HTR-8/SVneo (cell line): ENCODE results near the gene ACTL6B.

ENCODE experiments used
- DNase-seq: peaks from one replicate; pipeline ENCODE4 v3.0.0; 2011; ENCODE audit warnings: low spot score, mixed read lengths; ENCODE audit not compliant: insufficient read length
- FAIRE-seq: peaks from 2 replicates; lab custom pipeline; 2011; peaks lifted over from hg19 to GRCh38; lab: Jason Lieb, UNC

Gene ACTL6B

DNA sequence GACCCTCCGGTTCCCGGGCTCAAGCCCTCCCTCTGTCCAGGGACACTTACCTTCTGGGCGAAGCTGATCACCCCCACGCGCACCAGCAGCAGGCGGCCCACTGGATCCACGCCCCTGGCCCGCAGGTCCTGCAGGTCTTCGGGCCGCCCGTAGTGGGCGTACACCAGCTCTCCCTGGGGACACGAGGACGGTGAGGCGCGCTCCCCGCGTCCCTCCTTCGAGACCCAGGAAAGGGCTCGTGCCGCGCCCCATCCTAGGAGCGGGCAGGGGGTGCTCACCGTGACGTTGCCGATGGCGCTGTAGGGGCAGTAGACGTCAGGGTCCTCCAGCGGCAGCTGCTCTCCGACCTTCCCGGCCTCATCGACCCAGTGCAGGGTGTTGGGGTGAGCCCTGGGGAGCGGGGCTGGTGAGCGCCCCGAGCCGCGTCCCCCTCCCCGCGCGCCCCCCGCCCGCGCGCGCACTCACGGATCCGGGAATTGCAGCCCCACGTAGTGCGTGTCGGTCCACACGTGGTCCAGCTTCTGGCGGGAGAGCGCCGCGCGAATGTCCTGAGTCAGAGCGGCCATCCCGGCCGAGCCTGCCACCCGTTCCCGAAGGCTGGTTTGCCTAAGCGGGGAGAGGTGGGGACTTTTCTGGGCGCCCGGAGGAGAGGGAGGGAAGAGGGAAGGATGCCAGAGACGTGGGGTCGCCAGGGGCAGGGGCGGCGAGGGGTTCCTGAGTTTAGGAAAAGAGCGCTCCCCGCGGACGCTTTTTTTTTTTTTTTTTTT, 23.1 kb downstream of the ACTL6B start:
- DNase-seq = no peak
- FAIRE-seq = no peak

DNA sequence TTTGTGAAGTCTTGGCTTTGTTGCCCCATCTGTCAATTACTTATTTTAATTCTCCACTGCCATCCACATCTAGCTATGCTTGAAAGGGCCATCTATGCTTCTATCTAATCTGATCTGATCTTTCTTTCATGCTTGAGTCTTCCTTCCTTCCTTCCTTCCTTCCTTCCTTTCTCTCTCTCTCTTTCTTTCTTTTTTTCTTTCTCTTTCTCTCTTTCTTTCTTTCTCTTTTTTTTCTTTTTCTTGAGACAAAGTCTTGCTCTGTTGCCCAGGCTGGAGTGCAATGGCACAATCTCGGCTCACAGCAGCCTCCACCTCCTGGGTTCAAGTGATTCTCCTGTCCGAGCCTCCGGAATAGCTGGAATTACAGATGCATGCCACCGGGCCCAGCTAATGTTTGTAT, 26.2 kb downstream of the ACTL6B start:
- FAIRE-seq (no peak), DNase-seq (no peak)

DNA sequence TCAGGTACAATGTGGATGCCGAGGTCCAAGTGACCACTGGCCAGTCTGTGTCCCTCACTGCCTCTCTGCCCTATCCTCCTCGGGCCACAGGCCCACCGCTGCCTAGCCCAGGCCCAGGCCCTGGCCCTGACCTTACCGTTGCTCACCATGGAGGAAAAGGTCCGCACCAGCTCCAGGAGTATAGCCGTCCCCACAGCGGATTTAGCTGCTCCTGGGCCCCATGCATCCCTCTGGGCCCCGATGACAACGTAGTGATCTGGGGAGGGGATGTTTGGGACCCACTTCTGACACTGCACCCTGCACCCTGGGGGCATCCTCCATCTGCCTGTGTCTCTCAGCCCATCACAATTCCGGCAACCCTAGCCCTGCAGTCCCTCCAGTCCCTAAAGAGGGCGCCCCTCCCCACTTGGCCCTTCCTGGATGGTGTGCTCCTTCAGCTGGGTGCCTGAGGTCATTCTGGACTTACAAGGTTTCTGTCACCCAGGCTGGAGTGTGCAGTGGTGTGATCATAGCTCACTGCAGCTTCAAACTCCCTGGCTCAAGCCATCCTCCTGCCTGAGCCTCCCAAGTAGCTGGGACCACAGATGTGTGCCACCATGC, 27.0 kb downstream of the ACTL6B start:
- DNase-seq (no peak), FAIRE-seq (no peak)

DNA sequence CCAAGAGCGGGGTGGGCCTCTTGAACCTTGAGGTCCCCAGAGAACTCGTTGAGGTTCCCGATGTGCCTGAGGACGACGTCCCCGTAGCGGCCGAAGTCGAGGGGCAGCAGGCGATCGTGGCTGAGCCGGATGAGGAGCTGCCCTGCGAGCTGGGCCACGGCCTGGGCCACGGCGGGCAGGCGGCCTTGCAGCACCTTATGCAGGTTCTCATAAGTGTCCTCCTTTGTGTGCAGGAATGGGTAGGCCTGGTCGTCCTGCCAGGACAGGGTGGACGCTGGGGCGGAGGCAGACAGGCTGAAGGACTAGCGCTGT, 29.1 kb downstream of the ACTL6B start:
- no peak for FAIRE-seq
- DNase-seq = no peak

DNA sequence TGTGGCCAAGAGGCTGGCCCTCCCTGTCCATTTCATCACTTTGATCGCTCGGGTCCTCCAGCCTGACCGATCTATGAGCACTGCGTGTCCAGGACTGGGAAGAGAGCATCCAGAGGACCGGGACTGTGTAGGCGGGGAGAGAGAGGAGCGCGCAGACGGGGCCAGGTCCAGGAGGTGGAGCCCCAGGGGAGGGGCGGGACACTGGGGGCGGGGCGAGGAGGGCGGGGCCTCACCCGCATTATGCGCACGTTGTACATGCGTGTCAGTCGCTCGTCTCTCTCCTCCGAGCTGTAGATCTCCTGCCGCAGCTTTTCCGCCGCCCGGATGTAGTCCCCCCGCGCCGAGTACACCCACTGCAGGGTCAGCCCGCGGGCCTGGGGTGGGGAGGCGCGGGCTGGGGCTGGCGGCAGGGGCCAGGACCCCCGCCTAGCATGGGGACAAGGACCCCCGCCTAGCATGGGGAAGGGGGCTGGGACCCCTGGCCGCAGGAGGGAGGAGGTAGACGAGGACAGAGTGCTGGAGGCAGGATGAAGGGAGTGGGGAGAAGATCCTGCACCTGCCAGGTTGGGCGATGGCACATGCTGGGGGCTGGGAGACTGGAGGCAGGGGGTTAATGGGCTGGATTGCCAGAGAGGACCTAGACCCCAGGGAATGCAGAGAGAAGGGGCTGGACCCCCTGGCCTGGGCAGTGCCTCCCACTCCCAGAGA, 29.6 kb downstream of the ACTL6B start:
- no peak for FAIRE-seq
- peak; percentile 72 for DNase-seq

DNA sequence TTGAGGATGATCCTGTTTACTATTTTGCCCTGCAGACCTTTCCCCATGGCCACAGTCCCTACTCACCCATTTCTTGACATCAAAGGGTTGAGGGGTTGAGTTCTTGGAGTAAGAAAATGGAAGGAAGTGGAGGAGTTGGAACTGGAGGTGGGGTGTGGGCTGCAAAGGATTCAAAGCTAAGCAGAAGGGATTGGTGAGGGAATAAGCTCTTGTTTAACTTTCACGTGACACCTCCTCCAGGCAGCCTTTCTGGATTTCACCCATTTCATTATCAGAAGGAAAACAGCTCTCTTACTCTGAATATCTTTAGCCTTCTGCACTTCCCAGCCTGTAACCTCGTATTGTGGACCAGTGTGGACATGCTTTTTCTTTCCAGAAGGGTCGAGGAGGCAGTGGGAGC, 30.2 kb downstream of the ACTL6B start:
- FAIRE-seq (no peak), DNase-seq (no peak)

DNA sequence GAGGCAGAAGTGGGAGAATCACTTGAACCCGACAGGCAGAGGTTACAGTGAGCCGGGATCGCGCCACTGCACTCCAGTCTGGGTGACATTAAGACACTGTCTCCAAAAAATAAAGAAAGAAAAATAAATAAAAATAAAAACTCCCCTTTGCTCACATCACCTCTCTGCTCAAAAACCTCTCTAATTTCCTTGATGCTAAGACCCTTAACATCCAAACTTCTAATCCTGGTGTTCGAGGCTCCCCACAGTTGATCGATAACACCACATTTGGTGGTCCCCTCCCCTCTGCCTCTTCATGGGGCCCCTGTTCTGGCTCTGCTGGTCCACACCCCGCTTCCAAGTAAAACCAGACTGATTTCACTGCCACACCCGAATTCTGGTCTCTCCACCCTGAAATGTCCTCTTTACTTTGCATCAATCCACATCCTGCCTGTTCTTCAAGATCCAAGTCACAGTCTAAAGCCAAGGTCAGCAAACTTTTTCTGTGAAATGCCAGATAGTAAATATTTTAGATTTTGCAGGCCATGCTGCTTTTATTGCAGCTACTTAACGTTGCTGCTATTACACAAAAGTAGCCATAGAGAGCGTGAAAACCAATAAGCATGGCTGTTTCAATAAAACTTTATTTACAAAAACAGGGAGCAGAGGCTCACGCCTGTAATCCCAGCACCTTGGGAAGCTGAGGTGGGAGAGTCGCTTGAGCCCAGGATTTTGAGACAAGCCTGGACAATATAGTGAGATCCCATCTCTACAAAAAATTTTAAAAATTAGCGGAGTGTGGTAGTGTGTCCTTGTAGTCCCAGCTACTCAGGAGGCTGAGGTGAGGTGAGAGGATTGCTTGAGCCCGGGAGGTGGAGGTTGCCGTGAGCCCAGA, 32.1 kb downstream of the ACTL6B start:
- DNase-seq (no peak), FAIRE-seq (no peak)

DNA sequence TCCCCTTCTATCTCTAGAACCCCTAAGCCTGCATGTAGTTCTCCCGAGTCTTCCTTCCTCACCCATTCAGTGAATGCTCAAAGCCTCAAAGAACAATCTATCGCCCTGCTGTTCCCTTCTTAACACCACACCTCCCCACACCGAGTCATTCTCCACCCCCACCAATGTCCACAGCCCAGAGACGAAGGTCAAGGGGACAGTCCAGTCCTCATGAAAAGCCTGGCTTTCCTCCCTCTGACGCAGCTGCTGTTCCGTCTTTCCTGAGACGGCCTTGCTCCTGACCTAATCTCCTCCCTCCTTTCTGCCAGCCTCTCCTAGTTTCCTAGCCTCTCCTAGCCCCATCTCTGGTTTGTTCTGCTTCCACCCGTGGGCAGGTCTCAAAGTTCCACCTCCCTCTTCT, 34.7 kb downstream of the ACTL6B start:
- no peak for FAIRE-seq
- no peak for DNase-seq

DNA sequence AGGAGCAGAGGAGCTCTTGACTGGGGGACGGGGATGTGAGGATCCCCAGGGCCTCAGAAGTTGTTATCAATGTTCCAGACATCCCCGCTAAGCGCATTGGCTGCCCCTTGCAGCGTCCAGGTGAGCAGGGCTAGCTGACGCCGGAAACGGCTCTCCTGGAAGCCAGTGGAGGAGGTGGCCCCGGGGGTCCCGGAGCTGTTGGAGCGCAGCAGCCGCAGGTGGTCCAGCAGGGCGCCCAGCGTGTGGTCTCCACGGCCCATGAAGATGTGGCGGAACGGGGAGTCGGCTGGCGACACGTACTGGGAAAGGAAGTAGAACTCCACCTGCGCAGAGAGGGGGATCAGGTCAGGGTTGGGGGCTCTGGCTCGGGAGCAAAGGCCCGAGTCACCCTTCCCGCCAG, 35.4 kb downstream of the ACTL6B start:
- no peak for FAIRE-seq
- DNase-seq = no peak

DNA sequence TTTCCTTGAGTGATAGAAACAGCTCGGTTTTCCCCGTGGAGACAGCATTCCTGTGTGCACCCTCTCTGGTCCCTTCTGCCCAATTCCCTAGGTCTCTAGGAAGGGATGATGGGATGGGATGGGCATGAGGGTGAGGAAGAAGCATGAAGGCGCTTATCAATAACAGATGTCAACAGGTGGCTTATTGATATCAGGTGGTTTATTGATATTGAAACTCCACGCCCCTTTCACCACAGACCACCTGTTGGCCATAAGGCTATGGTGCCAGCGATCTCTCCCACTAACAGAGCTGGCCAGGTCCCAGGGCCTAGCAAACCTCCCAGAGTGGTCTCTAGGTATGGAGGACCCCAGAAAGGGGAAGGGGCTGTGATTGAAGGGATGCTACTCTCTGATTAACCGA, 36.0 kb downstream of the ACTL6B start:
- FAIRE-seq = no peak
- no peak for DNase-seq

DNA sequence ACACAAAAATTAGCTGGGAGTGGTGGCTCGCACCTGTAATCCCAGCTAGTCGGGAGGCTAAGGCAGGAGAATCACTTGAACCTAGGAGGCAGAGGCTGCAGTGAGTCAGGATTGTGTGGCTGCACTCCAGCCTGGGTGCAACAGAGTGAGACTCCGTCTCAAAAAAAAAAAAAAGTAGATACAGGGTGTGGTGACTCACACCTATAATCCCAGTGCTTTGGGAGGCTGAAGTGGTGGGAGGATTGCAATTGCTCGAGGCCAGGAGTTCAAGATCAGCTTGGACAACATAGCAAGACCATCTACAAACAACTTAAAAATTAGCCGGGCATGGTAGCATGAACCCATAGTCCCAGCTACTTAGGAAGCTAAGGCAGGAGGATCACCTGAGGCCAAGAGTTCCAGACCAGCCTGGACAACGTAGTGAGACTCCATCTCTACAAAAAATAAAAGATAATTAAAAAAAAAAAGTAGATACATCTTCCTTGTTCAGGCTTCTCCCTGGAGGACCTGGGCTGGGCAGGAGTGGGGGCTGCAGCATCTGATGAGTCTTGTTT, 41.9 kb downstream of the ACTL6B start:
- FAIRE-seq (no peak), DNase-seq (no peak)

DNA sequence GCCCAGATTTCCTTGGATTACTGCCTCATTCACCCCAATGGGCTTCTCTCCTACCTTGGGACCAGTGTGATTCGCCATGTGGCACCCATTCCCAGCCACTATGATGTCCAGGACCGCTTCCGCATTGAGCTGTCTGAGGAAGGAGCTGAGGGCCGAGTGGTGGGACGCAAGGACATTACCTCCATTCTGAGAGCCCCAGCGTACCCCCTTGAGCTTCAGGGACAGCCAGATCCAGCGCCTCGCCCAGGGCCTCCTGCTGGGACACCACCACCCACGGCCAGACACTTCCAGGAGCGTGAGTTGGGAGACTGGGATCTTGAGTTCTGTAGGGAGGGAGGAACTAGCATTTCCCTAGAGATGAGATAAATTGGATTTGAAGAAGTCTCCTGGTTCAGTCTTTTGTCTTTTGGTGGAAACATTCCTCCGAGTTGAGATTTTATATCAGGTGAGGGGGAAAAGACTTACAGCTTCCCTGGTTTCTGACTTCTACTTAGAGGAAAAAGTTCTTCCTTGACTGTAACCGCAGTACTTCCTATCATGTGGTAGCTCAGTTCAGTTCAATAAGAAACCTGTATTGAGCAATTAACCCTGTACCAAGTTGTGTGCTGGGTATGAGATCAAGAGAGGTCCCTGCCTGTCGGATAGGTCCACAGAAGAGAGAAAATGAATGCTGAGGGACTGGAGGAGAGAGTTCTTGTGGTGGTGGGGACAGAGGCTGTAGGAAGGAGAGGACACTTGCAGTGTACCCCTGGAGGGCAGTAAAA, 42.7 kb downstream of the ACTL6B start:
- FAIRE-seq = no peak
- DNase-seq = no peak

DNA sequence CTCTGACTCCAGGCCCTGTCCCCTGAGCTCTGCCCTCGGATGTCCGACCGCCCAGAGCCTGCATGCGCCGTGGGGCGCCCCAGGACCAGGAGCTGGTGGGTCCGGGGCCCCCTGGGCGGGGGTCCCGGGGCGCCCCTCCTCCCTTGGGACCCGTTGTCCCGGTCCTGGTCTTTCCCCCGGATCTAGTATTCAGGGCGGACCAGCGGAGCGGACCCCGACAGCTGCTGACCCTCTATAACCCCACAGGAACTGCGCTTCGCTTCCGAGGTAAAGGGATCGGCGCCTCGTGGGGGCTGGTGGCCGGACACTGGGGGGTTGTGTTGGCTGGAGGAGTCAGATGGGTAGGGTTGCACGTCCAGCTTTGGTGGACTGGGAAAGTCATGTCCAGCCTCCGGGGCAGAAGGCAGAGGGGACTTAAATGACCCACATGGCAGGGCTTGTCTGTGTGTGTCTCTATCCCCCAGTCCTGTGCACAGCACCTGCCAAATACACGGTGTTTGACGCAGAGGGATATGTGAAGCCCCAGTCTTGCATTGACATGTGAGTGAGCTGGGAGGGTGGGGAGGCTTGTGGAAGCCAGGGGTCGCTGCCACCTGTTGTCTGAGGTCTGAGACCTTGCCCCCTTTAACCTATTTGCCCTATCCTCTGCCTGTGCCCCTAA, 43.4 kb downstream of the ACTL6B start:
- FAIRE-seq (no peak), DNase-seq (no peak)

DNA sequence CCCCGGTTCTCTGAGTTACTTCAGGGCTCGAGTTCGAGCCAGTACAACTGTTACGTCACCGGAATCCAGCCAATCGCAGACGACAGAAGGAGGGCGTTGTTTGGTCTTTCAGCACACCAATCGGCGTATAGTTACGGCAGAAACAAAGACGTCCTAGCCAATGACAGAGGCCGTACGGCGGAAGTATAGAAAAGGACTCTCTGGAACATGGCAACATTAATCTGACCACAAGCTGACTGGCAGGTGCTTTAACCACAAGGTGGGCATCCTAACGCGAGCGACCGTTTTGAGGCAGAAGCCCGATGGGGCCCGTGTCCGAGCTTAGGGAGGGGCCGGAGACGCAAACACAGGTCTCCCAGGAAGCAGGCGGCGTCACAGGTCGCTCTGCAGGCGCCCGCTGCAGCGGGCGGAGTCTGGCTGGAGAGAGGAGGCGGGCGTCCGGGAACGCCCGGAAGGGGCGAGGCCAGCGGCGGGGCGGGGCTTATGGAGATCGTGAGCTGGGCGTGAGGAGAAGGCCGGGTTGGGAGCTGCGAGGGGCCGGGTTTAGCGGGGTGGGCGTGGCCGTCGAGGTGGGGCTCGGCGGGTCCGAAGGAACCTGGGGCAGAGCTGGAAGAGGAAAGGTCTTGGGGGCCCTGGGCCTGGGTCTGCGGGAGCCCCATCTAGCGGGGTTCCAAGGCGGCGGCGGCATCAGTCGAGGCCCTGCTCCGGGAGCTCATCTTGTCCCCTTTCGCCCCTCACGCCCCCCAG, 44.1 kb downstream of the ACTL6B start, which contains the start of gene MOSPD3:
Gene MOSPD3 (plus strand): TSS at position 558 of the 747 bp plus-strand sequence. CDS start 252 bp downstream, outside the sequence.
- peak; percentile 95 for DNase-seq
- no peak for FAIRE-seq

DNA sequence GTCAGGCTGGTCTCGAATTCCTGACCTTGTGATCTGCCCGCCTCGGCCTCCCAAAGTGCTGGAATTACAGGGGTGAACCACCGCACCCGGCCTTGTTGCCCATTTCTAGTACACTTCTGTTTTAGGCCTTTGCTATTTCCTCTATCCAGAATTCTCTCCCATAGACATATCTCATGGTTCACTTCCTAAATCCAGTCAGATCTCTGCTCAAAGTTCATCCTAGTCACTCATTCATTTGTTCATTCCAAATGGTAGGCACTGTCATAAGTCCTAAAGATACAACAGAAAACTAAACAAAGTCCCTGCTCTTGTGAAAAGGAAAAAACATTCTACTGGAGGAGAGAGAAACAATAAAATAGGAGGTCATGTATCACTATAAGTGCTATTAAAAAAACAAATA, 46.3 kb downstream of the ACTL6B start:
- FAIRE-seq = no peak
- DNase-seq = no peak

DNA sequence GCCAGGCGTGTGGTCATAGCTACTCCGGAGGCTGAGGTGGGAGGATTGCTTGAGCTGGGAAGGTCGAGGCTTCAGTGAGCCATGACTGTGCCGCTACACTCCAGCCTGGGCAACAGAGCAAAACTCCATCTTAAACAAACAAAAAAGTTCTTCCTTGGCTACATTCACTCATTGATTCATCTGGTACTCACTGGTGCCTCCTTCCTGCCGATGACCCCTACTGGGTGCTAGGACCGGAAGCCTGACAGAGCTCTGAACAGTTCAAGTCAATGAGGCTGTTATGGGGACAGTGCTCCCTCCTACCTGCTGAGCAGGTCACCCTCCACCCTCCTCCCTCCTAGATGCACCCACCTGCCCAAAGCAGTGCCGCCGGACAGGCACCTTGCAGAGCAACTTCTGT, 49.1 kb downstream of the ACTL6B start:
- no peak for FAIRE-seq
- no peak for DNase-seq

DNA sequence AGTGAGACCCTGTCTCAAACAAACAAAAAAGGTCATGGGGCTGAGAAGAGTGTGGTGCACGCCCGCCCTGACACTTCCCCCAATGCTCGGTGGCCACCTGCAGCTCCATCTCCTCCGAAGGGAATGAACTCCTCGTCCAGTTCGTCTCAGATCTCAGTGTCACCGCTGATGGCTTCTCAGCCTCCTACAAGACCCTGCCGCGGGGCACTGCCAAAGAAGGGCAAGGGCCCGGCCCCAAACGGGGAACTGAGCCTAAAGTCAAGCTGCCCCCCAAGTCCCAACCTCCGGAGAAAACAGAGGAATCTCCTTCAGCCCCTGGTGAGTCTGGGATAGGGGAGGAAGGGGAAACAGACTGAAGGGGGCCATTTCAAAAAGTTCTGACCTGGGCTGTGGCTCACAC, 49.9 kb downstream of the ACTL6B start:
- FAIRE-seq (no peak), DNase-seq (no peak)
